ENCODE data around the gene KRT33A. TPM values are rescaled to one million over a fixed set of nuclear protein-coding genes. Genes with fewer than 3 reads are reported as not detected.

Gene KRT33A
- total RNA-seq, 1 donor from 2014 or later, result not detected

DNA sequence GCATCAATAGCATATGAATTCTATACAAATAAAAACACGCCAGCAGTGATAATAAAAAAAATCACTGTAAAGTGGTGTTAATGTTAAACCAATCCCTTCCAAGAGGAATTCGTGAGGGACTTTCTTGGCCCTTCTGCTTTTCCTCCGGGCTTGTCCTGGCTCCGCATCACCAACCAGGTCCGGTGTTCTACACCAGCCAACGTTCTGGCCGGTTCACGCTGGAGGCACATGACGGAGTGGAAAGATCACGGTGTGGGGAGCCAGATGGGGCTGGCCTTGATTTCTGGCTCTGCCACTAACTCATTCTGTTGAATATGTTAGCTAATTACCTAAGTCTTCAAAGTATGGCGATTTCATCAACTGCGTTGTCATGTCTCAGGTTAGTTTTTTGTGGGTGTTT, 46.5 kb downstream of the KRT33A start:
- intact Hi-C loops (cut with micrococcal nuclease), result no loop called here

DNA sequence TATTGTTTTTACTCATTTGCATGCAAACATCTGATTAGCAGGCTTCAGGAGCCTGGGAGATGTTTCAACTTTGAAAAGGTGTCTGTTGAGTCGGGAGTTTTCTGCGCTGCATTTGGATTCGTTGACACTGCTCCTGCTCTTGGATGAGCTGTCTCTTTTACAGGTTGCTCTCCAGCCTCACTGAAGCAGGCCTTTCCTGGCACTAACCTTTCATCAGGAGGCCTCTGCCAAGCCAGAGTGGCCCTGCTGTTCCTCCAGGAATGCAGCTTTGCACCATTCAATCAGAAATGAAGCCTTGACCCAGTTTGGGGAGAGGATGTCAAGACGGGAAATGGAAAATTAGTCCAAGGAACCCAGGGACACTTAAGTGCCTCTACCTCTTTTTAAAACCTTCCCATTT, 47.6 kb downstream of the KRT33A start:
- intact Hi-C loops (cut with micrococcal nuclease), result no loop called here

DNA sequence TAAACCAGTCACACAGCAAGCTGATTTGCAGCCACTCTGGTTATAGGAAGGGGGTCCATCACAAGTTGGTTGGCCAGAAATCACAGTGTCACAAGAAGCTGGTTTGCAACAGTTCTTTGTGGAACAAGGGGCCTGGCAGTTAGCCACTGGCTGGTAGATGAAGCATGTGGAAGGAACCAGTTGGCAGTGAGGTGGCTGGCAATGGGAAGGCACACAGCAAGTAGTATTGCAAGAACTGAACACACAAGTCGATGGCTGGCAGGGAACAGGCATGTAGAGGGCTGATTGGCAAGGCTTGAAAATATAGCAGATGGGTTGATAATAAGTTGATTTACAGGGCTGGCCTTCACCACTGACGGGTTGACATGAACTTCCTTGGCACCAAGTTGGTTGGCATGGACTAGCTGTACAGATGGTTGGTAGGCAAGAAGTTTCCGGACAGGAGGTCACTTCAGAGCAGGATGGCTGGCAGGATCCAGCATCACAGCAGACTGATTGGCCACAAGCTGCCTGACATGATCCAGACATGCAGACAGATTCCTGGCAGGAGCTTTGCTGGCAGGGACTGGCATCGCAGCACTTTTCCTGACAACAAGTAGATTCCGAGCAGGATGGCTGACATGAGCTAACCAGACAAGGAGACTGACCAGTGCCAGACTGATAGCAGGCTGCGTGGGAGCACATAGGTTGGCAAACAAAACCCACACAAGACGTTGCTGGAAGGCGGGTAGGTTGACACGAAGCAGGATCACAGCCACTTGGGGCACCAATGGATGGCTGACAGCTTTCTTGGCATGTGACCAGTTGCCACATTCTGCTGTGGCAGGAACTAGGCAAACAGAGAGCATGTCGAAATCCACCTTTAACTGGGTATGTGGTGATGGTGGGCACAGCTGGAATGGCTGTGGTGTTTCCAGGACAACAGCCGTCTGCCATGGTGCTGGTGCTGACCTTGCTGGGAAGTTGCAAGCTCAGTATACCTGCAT, 48.4 kb downstream of the KRT33A start, which contains the start of gene KRTAP29-1:
Gene KRTAP29-1, minus strand, starts transcription at position 936 of the 986 bp plus-strand sequence. Its CDS starts 0 bp downstream, at position 936.
- intact Hi-C loops (cut with micrococcal nuclease), result no loop called here

DNA sequence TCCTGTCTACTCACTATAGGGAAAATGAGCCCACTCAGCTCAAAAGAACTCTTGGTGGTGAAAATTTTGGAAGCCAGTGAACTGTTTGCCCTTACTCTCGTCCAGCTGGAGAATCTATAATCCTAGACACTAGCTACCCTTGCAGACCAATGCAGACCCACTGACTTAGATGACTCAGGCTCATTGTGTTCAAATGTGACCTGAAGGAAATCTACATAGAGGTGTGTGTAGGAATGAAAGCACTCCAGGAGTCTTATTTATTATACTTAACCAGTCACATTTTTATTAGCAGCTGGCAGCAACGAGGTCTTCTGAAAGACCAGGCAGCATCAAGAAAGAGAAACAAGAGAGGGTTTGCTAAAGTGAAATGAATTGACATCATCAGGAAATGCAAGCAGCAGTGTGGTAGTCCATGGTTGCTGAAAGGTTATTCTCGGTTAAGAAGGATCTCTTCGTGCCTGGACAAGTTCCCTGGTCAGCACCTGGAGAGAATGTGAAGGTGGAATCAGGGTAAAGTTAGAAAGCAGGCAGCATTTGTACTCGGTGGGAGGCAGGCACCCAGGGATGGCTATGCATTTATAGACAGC, 49.3 kb downstream of the KRT33A start:
- intact Hi-C loops (cut with micrococcal nuclease), result no loop called here

DNA sequence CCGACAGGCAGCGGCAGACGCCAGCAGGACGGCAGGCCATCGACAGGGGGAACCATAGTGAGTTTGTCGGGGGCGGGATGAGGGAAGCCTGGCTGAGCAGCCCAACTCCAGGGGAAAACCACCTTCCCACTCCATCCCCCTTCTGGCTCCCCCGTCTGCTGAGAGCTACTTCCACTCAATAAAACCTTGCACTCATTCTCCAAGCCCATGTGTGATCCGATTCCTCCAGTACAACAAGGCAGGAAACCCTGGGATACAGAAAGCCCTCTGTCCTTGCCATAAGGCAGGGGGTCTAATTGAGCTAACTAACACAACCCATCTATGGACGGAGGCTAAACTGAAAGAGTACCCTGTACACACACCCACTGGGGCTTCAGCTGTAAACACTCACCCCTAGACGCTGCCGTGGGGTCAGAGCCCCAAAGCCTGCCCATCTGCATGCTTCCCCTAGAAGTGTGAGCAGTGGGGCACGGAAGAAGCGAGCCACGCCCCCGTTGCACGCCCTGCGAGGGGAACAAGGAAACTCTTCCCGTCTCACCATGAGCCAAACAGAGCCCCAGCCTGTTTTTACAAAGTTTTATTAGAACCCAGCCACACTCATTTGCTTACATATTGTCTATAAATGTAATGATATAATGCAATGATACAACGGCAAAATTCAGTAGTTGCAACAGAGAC, 52.0 kb downstream of the KRT33A start:
- intact Hi-C loops (cut with micrococcal nuclease), result no loop called here

DNA sequence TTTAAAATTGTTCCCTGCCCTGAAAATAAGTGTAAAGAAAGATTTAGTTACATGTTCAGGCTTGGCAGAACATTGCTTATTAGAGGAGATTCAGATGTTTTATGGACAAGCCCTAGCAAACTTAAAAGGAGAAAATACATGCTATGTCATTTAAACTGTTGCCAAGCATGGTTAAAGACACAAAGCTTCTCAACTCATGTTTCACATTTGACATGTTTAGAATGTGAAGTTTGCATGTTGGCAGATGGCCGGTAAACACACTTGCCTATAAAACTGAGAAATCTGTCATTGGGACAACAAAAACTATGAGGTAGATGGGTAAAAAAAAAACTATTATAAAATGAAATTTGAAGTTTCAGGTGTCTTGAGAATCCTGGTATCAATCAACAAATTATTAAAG, 53.8 kb downstream of the KRT33A start:
- intact Hi-C loops (cut with micrococcal nuclease), result no loop called here

Other genes with a start within 250 kb of the KRT33A start
- not detected in 2 replicates for gene KRTAP4-16, start 248.6 kb downstream of the KRT33A start, total RNA-seq
- not detected in 2 replicates for gene KRTAP4-9, start 245.4 kb downstream of the KRT33A start, total RNA-seq
- not detected in 2 replicates for gene KRTAP4-11, start 232.5 kb downstream of the KRT33A start, total RNA-seq
- gene KRTAP4-12, start 226.6 kb downstream of the KRT33A start, total RNA-seq, result not detected in 2 replicates
- not detected in 2 replicates for gene KRTAP4-6, start 210.3 kb downstream of the KRT33A start, total RNA-seq
- gene KRTAP4-5, start 201.0 kb downstream of the KRT33A start, total RNA-seq, result not detected in 2 replicates
- not detected in 2 replicates for gene KRTAP4-4, start 190.1 kb downstream of the KRT33A start, total RNA-seq
- gene KRTAP4-3, start 182.6 kb downstream of the KRT33A start, total RNA-seq, result not detected in 2 replicates
- not detected in 2 replicates for gene KRTAP4-2, start 172.6 kb downstream of the KRT33A start, total RNA-seq
- gene KRTAP4-1, start 165.9 kb downstream of the KRT33A start, total RNA-seq, result not detected in 2 replicates
- gene KRTAP9-1, start 160.9 kb downstream of the KRT33A start, total RNA-seq, result not detected in 2 replicates
- gene KRTAP9-2, start 124.2 kb downstream of the KRT33A start, total RNA-seq, result not detected in 2 replicates
- not detected in 2 replicates for gene KRTAP9-3, start 118.4 kb downstream of the KRT33A start, total RNA-seq
- not detected in 2 replicates for gene KRTAP9-8, start 112.8 kb downstream of the KRT33A start, total RNA-seq
- not detected in 2 replicates for gene KRTAP9-4, start 101.1 kb downstream of the KRT33A start, total RNA-seq
- gene KRTAP9-9, start 95.4 kb downstream of the KRT33A start, total RNA-seq, result not detected in 2 replicates
- not detected in 2 replicates for gene KRTAP9-6, start 85.5 kb downstream of the KRT33A start, total RNA-seq
- gene KRTAP9-7, start 75.1 kb downstream of the KRT33A start, total RNA-seq, result not detected in 2 replicates
- gene KRTAP29-1, start 48.0 kb downstream of the KRT33A start, total RNA-seq, result not detected in 2 replicates
- gene KRTAP16-1, start 41.5 kb downstream of the KRT33A start, total RNA-seq, result not detected in 2 replicates
- gene KRTAP17-1, start 35.1 kb downstream of the KRT33A start, total RNA-seq, result not detected in 2 replicates
- gene KRT33B, start 19.0 kb upstream of the KRT33A start, total RNA-seq, result not detected in 2 replicates
- gene KRT34, start 31.5 kb upstream of the KRT33A start, total RNA-seq, result not detected in 2 replicates
- gene KRT31, start 46.8 kb upstream of the KRT33A start, total RNA-seq, result not detected in 2 replicates
- not detected in 2 replicates for gene KRT37, start 73.8 kb upstream of the KRT33A start, total RNA-seq
- gene KRT38, start 90.2 kb upstream of the KRT33A start, total RNA-seq, result not detected in 2 replicates
- gene KRT32, start 116.6 kb upstream of the KRT33A start, total RNA-seq, result not detected in 2 replicates
- not detected in 2 replicates for gene KRT35, start 130.3 kb upstream of the KRT33A start, total RNA-seq
- not detected in 2 replicates for gene KRT36, start 139.1 kb upstream of the KRT33A start, total RNA-seq
- not detected in 2 replicates for gene KRT13, start 154.8 kb upstream of the KRT33A start, total RNA-seq
- not detected in 2 replicates for gene KRT15, start 168.1 kb upstream of the KRT33A start, total RNA-seq
- gene KRT19, start 177.5 kb upstream of the KRT33A start, total RNA-seq, result not detected in 2 replicates
- gene KRT9, start 221.2 kb upstream of the KRT33A start, total RNA-seq, result not detected in 2 replicates
- not detected in 2 replicates for gene KRT14, start 236.1 kb upstream of the KRT33A start, total RNA-seq

Measured in T-helper 1 cell treated with Interleukin-12 subunit alpha and Interleukin-12 subunit beta and Interleukin-4 antibody, amounts not matched to agents 30 ng/mL and 1 ng/mL, for 36 hours (primary cell).